PC-9 (cell line): ENCODE measurements around the gene BRD4.

Experiments used
- CTCF ChIP-seq: fragments of 200-600 bp; sonication (generic); conservative IDR thresholded peaks from 2 replicates; pipeline ENCODE4 v1.6.1; 2017; ENCODE audit warnings: mixed run types, antibody characterized with exemption, mild to moderate bottlenecking, moderate library complexity
- EZH2 ChIP-seq: fragments of 200-600 bp; sonication (generic); IDR thresholded peaks from 2 replicates; pipeline ENCODE4 v1.8.0; 2017; ENCODE audit warnings: antibody characterized with exemption, low read depth

- TF ChIP-seq EZH2 (no peak), CTCF (no peak)
These were observed 135.9 kb downstream of the BRD4 start for GRCh38 chr19:15196360-15197005.
